Thoracic aorta (tissue), 2 donors: Measurements from ENCODE around the gene OR6K2. TPM values are rescaled to one million over a fixed set of nuclear protein-coding genes. Genes with fewer than 3 reads are reported as not detected.

Experiments
- ATAC-seq: fragments of 150-250 bp; one replicate; pipeline ENCODE4 v1.8.0; 2017; ENCODE audit warnings: low read depth; ENCODE audit not compliant: insufficient number of reproducible peaks, low FRiP score
- DNase-seq: peaks from one replicate; pipeline ENCODE4 v3.0.0-alpha.2; 2020; ENCODE audit warnings: low spot score
- H3K27ac ChIP-seq, 2 donors: fragments of 200-600 bp; sonication (generic); 1 replicate in 1 of 2; 2 replicates in 1 of 2; pipeline ENCODE4 v1.5.1; 2016; ENCODE audit warnings: mild to moderate bottlenecking in 2 of 2, moderate library complexity in 2 of 2
- H3K27me3 ChIP-seq: fragments of 200-600 bp; sonication (generic); replicated peaks from 2 replicates; pipeline ENCODE4 v1.6.0; 2016; ENCODE audit warnings: mild to moderate bottlenecking; ENCODE audit not compliant: insufficient read depth
- H3K36me3 ChIP-seq: fragments of 200-600 bp; sonication (generic); one replicate; pipeline ENCODE4 v1.5.1; 2016
- H3K4me1 ChIP-seq, 2 donors: fragments of 200-600 bp; sonication (generic); 1 replicate in 1 of 2; 2 replicates in 1 of 2; pipeline versions ENCODE4 v1.5.1 to v1.6.0; 2016; ENCODE audit warnings: low read depth in 2 of 2, mild to moderate bottlenecking in 1 of 2; ENCODE audit not compliant: control insufficient read depth in 1 of 2
- H3K4me3 ChIP-seq: fragments of 200-600 bp; sonication (generic); 2 replicates; pipeline ENCODE4 v1.5.1; 2016; ENCODE audit warnings: mild to moderate bottlenecking
- H3K9me3 ChIP-seq: fragments of 200-600 bp; sonication (generic); 2 replicates; pipeline ENCODE4 v1.5.1; 2016
- CTCF ChIP-seq: fragments of 200-600 bp; sonication (generic); IDR thresholded peaks from one replicate; pipeline ENCODE4 v1.5.1; 2019; ENCODE audit warnings: antibody characterized with exemption
- total RNA-seq, 2 donors: library from RNA; depleted of rRNA; stranded (reverse); fragments of >200 nt; gene quantifications; one replicate each; pipeline versions ENCODE4 v1.1.0 to v1.2.3, GENCODE V29; 2016

Gene OR6K2
- total RNA-seq, 2 donors from 2014 or later = not detected

- ATAC-seq = no peak
- no peak for TF ChIP-seq CTCF
- no peak overlapping the region for H3K27ac ChIP-seq
- H3K27me3 ChIP-seq = no peaks in the 10 kb centered on the region
- H3K4me1 ChIP-seq = no peaks in the 10 kb centered on the region
- no peak overlapping the region for H3K4me3 ChIP-seq
- H3K36me3 ChIP-seq = no peaks in the 10 kb centered on the region
- DNase-seq = no peak
- H3K9me3 ChIP-seq = no peaks in the 10 kb centered on the region
Observed at GRCh38 chr1:158716335-158716734, 15.9 kb upstream of the OR6K2 start.

GRCh38 chr1:158714754-158715153, 14.3 kb upstream of the OR6K2 start:
- ATAC-seq = no peak
- no peak for DNase-seq
- no peaks in the 10 kb centered on the region for H3K9me3 ChIP-seq
- no peak overlapping the region for H3K4me3 ChIP-seq
- no peaks in the 10 kb centered on the region for H3K27me3 ChIP-seq
- H3K27ac ChIP-seq = no peak overlapping the region
- no peaks in the 10 kb centered on the region for H3K36me3 ChIP-seq
- no peak for TF ChIP-seq CTCF
- H3K4me1 ChIP-seq = no peaks in the 10 kb centered on the region

- H3K36me3 ChIP-seq = no peaks in the 10 kb centered on the region
- DNase-seq (no peak), ATAC-seq (no peak)
- no peak overlapping the region for H3K27ac ChIP-seq
- H3K9me3 ChIP-seq = no peaks in the 10 kb centered on the region
- no peaks in the 10 kb centered on the region for H3K27me3 ChIP-seq
- TF ChIP-seq CTCF = no peak
- H3K4me3 ChIP-seq = no peak overlapping the region
- H3K4me1 ChIP-seq = no peaks in the 10 kb centered on the region
Observed at GRCh38 chr1:158711098-158711497, 10.6 kb upstream of the OR6K2 start.

- Histone ChIP-seq H3K4me3 (no peak overlapping the region), H3K36me3 (no peaks in the 10 kb centered on the region), H3K27ac (no peak overlapping the region), H3K9me3 (no peaks in the 10 kb centered on the region), H3K4me1 (no peaks in the 10 kb centered on the region), H3K27me3 (no peaks in the 10 kb centered on the region)
- no peak for DNase-seq
- ATAC-seq = no peak
- no peak for TF ChIP-seq CTCF
Observed at GRCh38 chr1:158706096-158706495, 5.6 kb upstream of the OR6K2 start.

GRCh38 chr1:158694596-158694995, 5.9 kb downstream of the OR6K2 start:
- no peak overlapping the region for H3K4me3 ChIP-seq
- H3K27me3 ChIP-seq = no peaks in the 10 kb centered on the region
- TF ChIP-seq CTCF = no peak
- no peaks in the 10 kb centered on the region for H3K36me3 ChIP-seq
- DNase-seq (no peak), ATAC-seq (no peak)
- H3K27ac ChIP-seq = no peak overlapping the region
- H3K4me1 ChIP-seq = no peaks in the 10 kb centered on the region
- H3K9me3 ChIP-seq = no peaks in the 10 kb centered on the region
